GM18951 (cell line): Measurements from ENCODE around the gene ATF6.

Source experiments
- POLR2A ChIP-seq: IDR thresholded peaks from 4 replicates; pipeline ENCODE4 v1.6.1; 2011; ENCODE audit warnings: mild to moderate bottlenecking; ENCODE audit not compliant: insufficient read length, insufficient read depth; ENCODE audit errors: extremely low read depth
- in situ Hi-C: fragments of 300-500 bp; cut with MboI; formaldehyde crosslinking; loops from one replicate; pipeline ENCODE4 v1.12.0; 2022; ENCODE audit warnings: low sequenced_read_pairs, mixed read lengths, inconsistent platforms; ENCODE audit not compliant: unreplicated experiment

The ATF6 gene

DNA sequence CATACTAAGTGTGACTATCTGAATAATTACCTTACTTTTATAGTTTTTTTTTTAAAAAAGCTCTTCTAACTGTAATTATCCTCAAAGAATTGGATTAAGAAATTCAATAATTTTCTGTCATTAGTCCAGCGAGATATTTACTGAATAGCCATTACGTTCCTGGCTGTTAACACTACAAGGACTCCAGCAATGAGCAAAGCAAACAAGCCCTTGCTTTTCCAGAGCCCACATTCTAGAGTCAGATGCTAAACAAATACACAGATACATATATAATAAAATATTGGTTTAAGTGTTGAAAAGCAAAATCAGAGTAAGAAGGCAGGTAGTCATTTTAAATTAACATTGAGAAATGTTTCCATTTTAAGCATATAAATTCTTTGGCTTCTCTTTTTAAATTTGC lies 118.4 kb downstream of the ATF6 start:
- in situ Hi-C loops, result no loop called here
- TF ChIP-seq POLR2A, result no peak

GRCh38 chr1:161885003-161885402 lies 118.9 kb downstream of the ATF6 start:
- no peak for TF ChIP-seq POLR2A
- in situ Hi-C loops, result no loop called here

DNA sequence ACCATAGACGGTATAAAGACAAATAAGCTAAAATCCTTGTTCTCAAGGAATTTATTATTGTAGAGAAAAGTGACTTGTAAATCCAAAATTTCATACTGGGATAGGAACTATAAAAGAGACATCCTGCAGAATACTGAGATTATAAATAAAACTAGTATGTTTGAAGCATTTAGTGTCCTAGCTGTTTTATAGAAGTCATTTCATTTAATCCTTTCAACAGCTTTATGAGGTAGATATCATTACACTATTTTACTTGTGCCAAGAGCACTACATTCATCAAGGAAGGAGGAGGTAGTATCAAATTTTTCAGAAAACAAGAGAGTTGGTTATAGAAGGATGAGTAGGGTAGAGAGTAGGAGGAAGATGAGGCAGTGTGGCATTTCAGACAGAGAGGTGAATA lies 119.6 kb downstream of the ATF6 start:
- no peak for TF ChIP-seq POLR2A
- in situ Hi-C loops, result no loop called here

- no peak for TF ChIP-seq POLR2A
- in situ Hi-C loops, result no loop called here
Measured at GRCh38 chr1:161886589-161886988, 120.5 kb downstream of the ATF6 start.

DNA sequence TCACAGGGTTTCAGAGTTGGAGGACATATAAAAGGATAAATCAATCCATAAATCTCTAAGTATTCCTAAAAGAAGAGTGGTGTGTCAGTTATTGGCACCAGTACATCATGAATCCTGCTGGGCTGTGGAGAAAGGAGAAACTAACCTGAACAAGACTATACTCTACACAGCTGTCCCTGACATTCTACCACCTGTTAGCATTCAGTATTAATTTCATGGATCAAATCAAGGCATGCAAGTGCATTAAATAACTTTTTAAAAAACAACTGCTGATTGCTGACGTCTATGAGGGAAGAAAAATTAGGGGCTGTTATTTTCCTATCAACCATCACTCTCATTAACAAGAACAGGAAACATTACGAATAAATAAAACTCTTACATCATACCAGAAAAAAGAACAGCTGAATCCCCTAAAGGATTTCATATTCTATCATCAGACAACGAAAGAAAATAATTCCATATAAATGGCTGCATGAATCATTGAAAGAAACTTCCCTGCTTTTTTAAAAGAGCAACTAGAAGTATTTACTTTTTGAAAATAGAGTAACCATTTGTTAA lies 121.7 kb downstream of the ATF6 start:
- no peak for TF ChIP-seq POLR2A
- in situ Hi-C loops, result no loop called here

GRCh38 chr1:161890574-161890973 lies 124.5 kb downstream of the ATF6 start:
- in situ Hi-C loops, result no loop called here
- TF ChIP-seq POLR2A, result no peak

DNA sequence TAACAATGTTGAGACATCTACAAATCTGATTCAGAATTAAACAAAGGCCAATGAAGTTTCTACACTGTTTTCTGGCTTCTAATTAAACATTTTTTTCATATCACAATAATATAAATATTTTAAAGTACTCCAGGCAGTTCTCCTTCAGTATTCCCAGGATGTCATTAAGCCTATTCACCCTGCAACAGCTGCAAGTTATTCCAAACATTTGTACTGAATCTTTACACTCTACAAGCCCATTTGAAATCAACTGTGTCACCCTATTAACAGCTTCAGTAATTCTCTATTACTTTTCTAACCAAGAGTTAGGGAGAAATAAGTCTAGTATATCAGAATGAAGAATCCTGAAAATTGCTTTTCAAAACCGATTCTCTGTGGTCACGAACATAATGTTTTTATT lies 133.0 kb downstream of the ATF6 start:
- in situ Hi-C loops, result no loop called here
- no peak for TF ChIP-seq POLR2A

DNA sequence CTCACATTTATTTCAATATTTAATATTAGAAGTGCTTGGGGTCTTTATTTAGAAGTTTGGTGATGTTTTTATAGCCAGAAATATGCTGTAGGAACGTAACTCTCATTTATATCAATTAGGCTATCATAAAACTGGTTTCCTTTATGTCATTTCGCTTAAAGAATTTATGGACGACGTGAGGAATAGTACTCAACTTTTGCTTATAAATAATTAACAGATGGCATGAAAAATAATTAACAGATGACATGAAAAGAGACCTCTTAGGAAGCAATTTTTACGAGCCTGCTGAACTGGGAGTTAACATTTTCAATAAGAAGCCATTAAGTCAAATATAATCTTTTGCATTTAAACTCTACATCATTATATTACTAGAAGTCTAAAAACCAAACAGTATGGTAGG lies 134.0 kb downstream of the ATF6 start:
- in situ Hi-C loops, result no loop called here
- TF ChIP-seq POLR2A, result no peak

GRCh38 chr1:161902182-161902581 lies 136.1 kb downstream of the ATF6 start:
- no peak for TF ChIP-seq POLR2A
- in situ Hi-C loops, result no loop called here

DNA sequence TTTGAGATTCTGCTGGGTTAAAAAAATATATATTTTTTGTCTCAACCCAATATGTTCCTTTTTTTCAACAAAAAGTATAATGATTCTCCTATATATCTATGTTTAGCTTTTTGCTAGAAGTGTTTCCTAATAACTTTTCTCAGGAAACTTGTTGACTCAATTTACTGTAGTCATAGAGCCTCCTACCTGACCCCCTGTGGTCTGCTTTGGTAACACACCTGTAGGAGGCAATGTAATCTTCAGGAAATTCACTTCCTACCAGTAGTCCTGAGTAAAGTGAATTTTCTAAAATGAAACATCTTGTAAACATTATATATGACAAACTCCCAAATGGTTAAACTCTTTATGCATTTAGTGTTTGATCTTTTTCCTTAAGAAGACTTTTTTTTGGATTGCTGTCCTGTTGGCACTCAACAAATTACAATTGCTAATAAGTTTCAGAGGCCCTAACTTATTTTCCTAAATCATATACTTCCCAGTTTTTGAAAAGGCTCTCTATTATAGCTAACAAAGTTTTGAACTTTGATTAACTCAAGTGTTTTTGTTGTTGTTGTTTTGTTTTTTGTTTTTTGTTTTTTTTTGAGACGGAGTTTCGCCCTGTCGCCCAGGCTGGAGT lies 139.3 kb downstream of the ATF6 start:
- no peak for TF ChIP-seq POLR2A
- in situ Hi-C loops, result no loop called here

DNA sequence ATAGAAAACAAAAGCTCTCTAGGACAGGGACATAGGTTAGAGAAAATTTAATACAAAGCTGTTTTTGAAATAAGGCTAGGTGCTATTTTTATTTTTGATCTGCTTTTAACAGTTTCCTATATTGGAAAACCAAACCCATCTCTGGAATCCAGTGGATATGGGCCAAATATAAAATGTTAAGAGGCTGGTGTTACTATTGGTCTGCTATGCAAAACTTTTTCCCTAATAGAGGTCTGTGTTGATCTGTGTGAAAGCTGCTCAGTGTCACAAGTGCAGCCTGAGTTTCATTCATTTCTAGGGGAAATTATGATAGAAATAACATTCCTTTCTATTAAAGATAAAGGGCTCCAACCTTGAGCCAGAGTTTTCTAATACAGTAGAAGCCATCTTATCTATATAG lies 141.1 kb downstream of the ATF6 start:
- in situ Hi-C loops, result no loop called here

GRCh38 chr1:161908264-161908663 lies 142.1 kb downstream of the ATF6 start:
- in situ Hi-C loops, result no loop called here
- TF ChIP-seq POLR2A, result no peak

More for the DNA sequence above, 141.1 kb downstream of the ATF6 start:
- TF ChIP-seq POLR2A, result no peak

DNA sequence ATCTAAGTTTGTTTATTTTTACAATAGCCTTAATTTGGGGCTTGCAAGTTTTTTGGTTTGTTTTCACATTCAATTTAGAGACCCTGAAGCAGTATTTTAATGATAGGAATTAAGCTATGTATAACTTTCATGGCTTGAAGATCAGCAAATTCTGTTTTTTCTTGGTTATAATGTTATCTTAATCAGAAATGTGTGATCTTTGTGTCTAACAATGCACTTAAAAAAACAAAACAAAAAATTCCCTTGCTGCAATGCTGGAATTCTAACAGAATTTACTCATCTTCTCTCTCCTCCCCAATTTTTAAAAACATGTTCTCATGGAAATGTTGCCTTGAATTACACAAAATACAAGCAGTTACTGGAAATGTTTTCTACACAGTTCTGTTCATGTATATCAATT lies 144.5 kb downstream of the ATF6 start:
- no peak for TF ChIP-seq POLR2A
- in situ Hi-C loops, result no loop called here

DNA sequence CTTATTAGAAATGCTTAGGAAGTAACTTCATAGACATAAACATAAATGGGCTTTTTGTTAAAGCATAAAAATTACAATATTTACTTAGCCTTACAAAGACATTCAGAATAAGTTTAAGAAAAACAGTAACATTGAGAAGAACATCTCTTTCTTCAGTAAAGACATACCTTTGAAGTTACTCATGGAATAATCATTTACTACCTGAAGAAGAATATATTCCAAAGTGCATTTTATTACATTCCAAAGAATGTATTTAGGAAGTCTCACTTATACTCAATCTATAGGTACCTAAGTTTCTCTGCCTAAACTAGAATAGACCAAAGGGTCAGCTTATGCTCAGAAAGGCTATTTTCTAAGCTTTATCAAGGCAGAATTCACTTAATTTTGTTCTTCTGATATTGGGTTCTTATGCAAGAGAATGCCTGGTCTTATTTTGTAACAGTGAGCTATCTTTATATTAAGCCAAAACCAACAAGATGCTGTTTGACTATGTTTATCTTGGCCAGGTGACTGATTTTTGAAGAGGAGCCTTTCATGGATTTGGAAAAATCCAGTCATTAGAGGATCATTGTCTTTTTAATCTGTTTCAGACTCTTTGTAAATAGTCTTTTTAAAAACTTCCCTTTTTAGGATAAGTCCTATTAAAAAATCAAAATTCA lies 147.5 kb downstream of the ATF6 start:
- in situ Hi-C loops, result no loop called here
- no peak for TF ChIP-seq POLR2A

GRCh38 chr1:161914595-161914994 lies 148.5 kb downstream of the ATF6 start:
- in situ Hi-C loops, result no loop called here

GRCh38 chr1:161915051-161915503 lies 149.0 kb downstream of the ATF6 start:
- in situ Hi-C loops, result no loop called here
- TF ChIP-seq POLR2A, result no peak

More at GRCh38 chr1:161914595-161914994, 148.5 kb downstream of the ATF6 start:
- TF ChIP-seq POLR2A, result no peak
